Nephron (organoid): ENCODE results near the gene MGRN1.

Experiments used
- H3K27ac Mint-ChIP-seq, 3 experiments: 2 replicates each; pipeline ENCODE4 v1.8.0; 2020; ENCODE audit warnings: mixed read lengths in 3 of 3, mild to moderate bottlenecking in 2 of 3, moderate library complexity in 1 of 3
- H3K27me3 Mint-ChIP-seq: 2 replicates; pipeline ENCODE4 v1.8.0; 2021; ENCODE audit warnings: low read depth, mild to moderate bottlenecking, moderate library complexity, mixed read lengths
- H3K36me3 Mint-ChIP-seq: 2 replicates; pipeline ENCODE4 v1.8.0; 2020; ENCODE audit warnings: low read depth, mixed read lengths
- H3K4me1 Mint-ChIP-seq: 2 replicates; pipeline ENCODE4 v1.8.0; 2020; ENCODE audit warnings: mixed read lengths
- H3K4me3 Mint-ChIP-seq, 3 experiments: 2 replicates each; pipeline ENCODE4 v1.8.0; 2020; ENCODE audit warnings: mild to moderate bottlenecking in 3 of 3, mixed read lengths in 3 of 3, moderate library complexity in 2 of 3
- H3K9me3 Mint-ChIP-seq: 2 replicates; pipeline ENCODE4 v1.8.0; 2020; ENCODE audit warnings: mixed read lengths
- CTCF ChIP-seq, 3 experiments: fragments of 200-600 bp; sonication (generic); IDR thresholded peaks; one replicate each; pipeline ENCODE4 v1.5.0; 2021; ENCODE audit warnings: antibody characterized with exemption in 3 of 3; ENCODE audit not compliant: unreplicated experiment in 3 of 3

The MGRN1 gene

GRCh38 chr16:4631444-4631843 is 6.8 kb downstream of the MGRN1 start:
- H3K27ac Mint-ChIP-seq, result no peak overlapping the region
- H3K4me3 Mint-ChIP-seq, result no peak overlapping the region
- no peak for TF ChIP-seq CTCF (IDR thresholded peaks at IDR 0.05; ENCODE audit: unreplicated experiment in 3 of 3)
- peaks cover 29% of the 10 kb centered on the region for H3K36me3 Mint-ChIP-seq
- H3K9me3 Mint-ChIP-seq, result peaks cover 11% of the 10 kb centered on the region
- H3K27me3 Mint-ChIP-seq, result no peaks in the 10 kb centered on the region
- peaks cover 8% of the 10 kb centered on the region for H3K4me1 Mint-ChIP-seq

GRCh38 chr16:4633910-4634635 is 9.4 kb downstream of the MGRN1 start:
- no peak for TF ChIP-seq CTCF (IDR thresholded peaks at IDR 0.05; ENCODE audit: unreplicated experiment in 3 of 3)
- peaks cover 9% of the 10 kb centered on the region for H3K9me3 Mint-ChIP-seq
- H3K27ac Mint-ChIP-seq, result no peak overlapping the region
- no peak overlapping the region for H3K4me3 Mint-ChIP-seq
- H3K4me1 Mint-ChIP-seq, result no peaks in the 10 kb centered on the region
- H3K27me3 Mint-ChIP-seq, result no peaks in the 10 kb centered on the region
- peaks cover 23% of the 10 kb centered on the region for H3K36me3 Mint-ChIP-seq

- Mint-ChIP-seq H3K27ac (no peak overlapping the region), H3K27me3 (no peaks in the 10 kb centered on the region), H3K36me3 (peaks cover 21% of the 10 kb centered on the region), H3K9me3 (peaks cover 6% of the 10 kb centered on the region), H3K4me1 (no peaks in the 10 kb centered on the region), H3K4me3 (no peak overlapping the region)
- no peak for TF ChIP-seq CTCF (IDR thresholded peaks at IDR 0.05; ENCODE audit: unreplicated experiment in 3 of 3)
These were observed 10.1 kb downstream of the MGRN1 start for GRCh38 chr16:4634768-4635167.

- H3K27ac Mint-ChIP-seq, result no peak overlapping the region
- H3K27me3 Mint-ChIP-seq, result no peaks in the 10 kb centered on the region
- H3K9me3 Mint-ChIP-seq, result peaks cover 3% of the 10 kb centered on the region
- no peak overlapping the region for H3K4me3 Mint-ChIP-seq
- no peak for TF ChIP-seq CTCF (IDR thresholded peaks at IDR 0.05; ENCODE audit: unreplicated experiment in 3 of 3)
- H3K36me3 Mint-ChIP-seq, result peaks cover 19% of the 10 kb centered on the region
- no peaks in the 10 kb centered on the region for H3K4me1 Mint-ChIP-seq
These were observed 11.6 kb downstream of the MGRN1 start for GRCh38 chr16:4636196-4636595.

GRCh38 chr16:4637501-4638166 is 13.0 kb downstream of the MGRN1 start:
- H3K36me3 Mint-ChIP-seq, result peaks cover 15% of the 10 kb centered on the region
- H3K27ac Mint-ChIP-seq, result no peak overlapping the region
- H3K4me3 Mint-ChIP-seq, result no peak overlapping the region
- H3K27me3 Mint-ChIP-seq, result no peaks in the 10 kb centered on the region
- no peak for TF ChIP-seq CTCF (IDR thresholded peaks at IDR 0.05; ENCODE audit: unreplicated experiment in 3 of 3)
- H3K9me3 Mint-ChIP-seq, result no peaks in the 10 kb centered on the region
- H3K4me1 Mint-ChIP-seq, result no peaks in the 10 kb centered on the region
